Endothelial cell of umbilical vein (primary cell): ENCODE results near the gene ABCA7. TPM values are rescaled to one million over a fixed set of nuclear protein-coding genes. Genes with fewer than 3 reads are reported as not detected.

Experiments used
- BruUV-seq: library from RNA; stranded (reverse); fragments of 400-500 nt; replicated peaks from 2 replicates; lab custom pipeline; 2021; lab: Mats Ljungman, UMichigan
- CTCF ChIA-PET: fragments of 300-600, 350-600 bp; sonication (Branson Sonifier 250); formaldehyde crosslinking; loops from one replicate; lab custom pipeline; 2021; ENCODE audit warnings: antibody characterized with exemption, inconsistent platforms; lab: Charles Lee
- POLR2A ChIA-PET: fragments of 300-600, 350-600 bp; sonication (Branson Sonifier 250); formaldehyde crosslinking; loops from one replicate; lab custom pipeline; 2021; ENCODE audit warnings: antibody characterized with exemption, inconsistent platforms; lab: Charles Lee
- DNase-seq: peaks from one replicate; pipeline ENCODE4 v3.0.0-alpha.2; 2011; ENCODE audit warnings: low read depth, low spot score
- FAIRE-seq: peaks from 2 replicates; lab custom pipeline; 2011; peaks lifted over from hg19 to GRCh38; lab: Jason Lieb, UNC
- H2AFZ ChIP-seq: 2 replicates; pipeline ENCODE4 v1.6.0; 2012; ENCODE audit warnings: low read depth, low read length, control low read depth, inconsistent platforms
- H3K27ac ChIP-seq: 2 replicates; pipeline ENCODE4 v1.5.1; 2011; ENCODE audit warnings: low read depth, mild to moderate bottlenecking, control low read depth, low read length, moderate library complexity; ENCODE audit not compliant: insufficient read depth
- H3K27me3 ChIP-seq, 2 experiments: 2 replicates each; pipeline versions ENCODE4 v1.6.0 to v1.6.1; 2011; ENCODE audit warnings: low read length in 2 of 2, mixed read lengths in 1 of 2; ENCODE audit not compliant: control insufficient read depth in 2 of 2, insufficient read depth in 2 of 2
- H3K36me3 ChIP-seq, 2 experiments: 2 replicates in 1 of 2; 3 replicates in 1 of 2; pipeline ENCODE4 v1.5.1; 2011; ENCODE audit warnings: low read length in 2 of 2, mild to moderate bottlenecking in 1 of 2, moderate library complexity in 1 of 2; ENCODE audit not compliant: control insufficient read depth in 2 of 2, insufficient read depth in 2 of 2; ENCODE audit errors: extremely low read depth in 1 of 2
- H3K4me1 ChIP-seq: 3 replicates; pipeline ENCODE4 v1.5.1; 2011; ENCODE audit warnings: mild to moderate bottlenecking, low read length; ENCODE audit not compliant: control insufficient read depth, insufficient read depth; ENCODE audit errors: extremely low read depth
- H3K4me2 ChIP-seq: 2 replicates; pipeline ENCODE4 v1.6.1; 2011; ENCODE audit warnings: low read length, control low read depth, mixed read lengths; ENCODE audit not compliant: insufficient read depth
- H3K4me3 ChIP-seq, 3 experiments: fragments of 200-600 bp in 1 of 3; sonication (generic), shearing (Covaris generic) in 1 of 3; replicated peaks in 1 of 3; 2 replicates each; pipeline ENCODE4 v1.5.1; 2011 to 2016; ENCODE audit warnings: control low read depth in 3 of 3, low read length in 3 of 3, mild to moderate bottlenecking in 2 of 3, inconsistent platforms in 1 of 3, low read depth in 1 of 3, moderate library complexity in 1 of 3; ENCODE audit not compliant: insufficient read depth in 1 of 3
- H3K79me2 ChIP-seq: 2 replicates; pipeline ENCODE4 v1.6.0; 2012; ENCODE audit warnings: low read length, inconsistent platforms; ENCODE audit not compliant: control insufficient read depth, insufficient read depth
- H3K9ac ChIP-seq: replicated peaks from 2 replicates; pipeline ENCODE3; 2011; ENCODE audit warnings: low read length, control low read depth; ENCODE audit not compliant: insufficient read depth; ENCODE audit errors: extremely low read depth
- H3K9me1 ChIP-seq: replicated peaks from 3 replicates; pipeline ENCODE4 v1.6.0; 2011; ENCODE audit warnings: mild to moderate bottlenecking, low read length; ENCODE audit not compliant: control insufficient read depth, insufficient read depth; ENCODE audit errors: extremely low read depth
- H3K9me3 ChIP-seq: replicated peaks from 2 replicates; pipeline ENCODE4 v1.5.1; 2012; ENCODE audit warnings: low read length, inconsistent platforms; ENCODE audit not compliant: control insufficient read depth, insufficient read depth
- H4K20me1 ChIP-seq: replicated peaks from 2 replicates; pipeline ENCODE3; 2011; ENCODE audit warnings: mild to moderate bottlenecking, low read length; ENCODE audit not compliant: control insufficient read depth, insufficient read depth; ENCODE audit errors: extremely low read depth
- EZH2 ChIP-seq: IDR thresholded peaks from 2 replicates; pipeline ENCODE4 v1.6.1; 2012; ENCODE audit warnings: borderline replicate concordance, low read depth, mild to moderate bottlenecking, moderate library complexity, low read length, inconsistent platforms; ENCODE audit not compliant: severe bottlenecking
- FOS ChIP-seq: IDR thresholded peaks from 2 replicates; pipeline ENCODE4 v1.6.1; 2011; ENCODE audit warnings: mild to moderate bottlenecking, low read length, moderate library complexity, borderline replicate concordance; ENCODE audit not compliant: insufficient read depth
- JUN ChIP-seq: IDR thresholded peaks from 2 replicates; pipeline ENCODE4 v1.6.1; 2011; ENCODE audit warnings: borderline replicate concordance, low read depth; ENCODE audit not compliant: insufficient read length, insufficient read depth
- MAX ChIP-seq: IDR thresholded peaks from 2 replicates; pipeline ENCODE4 v1.6.1; 2011; ENCODE audit not compliant: insufficient read depth, insufficient read length
- POLR2A ChIP-seq: IDR thresholded peaks from 2 replicates; pipeline ENCODE4 v1.6.1; 2012; ENCODE audit warnings: low read depth, mild to moderate bottlenecking, control low read depth, low read length
- dilution Hi-C: fragments of 300-500 bp; cut with MboI; formaldehyde crosslinking; loops from one replicate; pipeline ENCODE4 v1.15.0; 2019; ENCODE audit warnings: low sequenced_read_pairs; ENCODE audit not compliant: extremely low pct_ligation_motif_present
- intact Hi-C: fragments of 100-400 bp; cut with micrococcal nuclease; formaldehyde crosslinking; loops from one replicate; pipeline ENCODE4 v1.10.0; 2022
- polyA plus RNA-seq, 4 experiments: library from polyadenylated mRNA; depleted of rRNA in 3 of 4; stranded (reverse) in 3 of 4; unstranded in 1 of 4; fragments of >200 nt; gene quantifications; 2 replicates each; pipeline versions ENCODE4 v1.2.1 to v1.2.3, GENCODE V29; 2011 to 2012; ENCODE audit warnings: missing spikeins in 1 of 4
- total RNA-seq: library from RNA; stranded (reverse); gene quantifications from 2 replicates; pipeline ENCODE4 v1.2.3, GENCODE V29; 2021

Gene ABCA7
- total and polyA plus RNA-seq, 2 donors (not counting 3 experiments of a cell fraction or from before 2014, with no cell fraction given), result 5.7 to 9.8 TPM

GRCh38 chr19:1065606-1066109 lies 25.8 kb downstream of the ABCA7 start:
- H3K4me2 ChIP-seq, result no peak overlapping the region
- H3K27ac ChIP-seq, result no peak overlapping the region
- H4K20me1 ChIP-seq, result no peaks in the 10 kb centered on the region
- H3K4me1 ChIP-seq, result peaks cover 31% of the 10 kb centered on the region
- CTCF ChIA-PET, result interaction anchor here (0.8 to 2.5 kb wide), 7 partner anchors 10 to 48 kb away, joined by 3 to 13 read pairs (median 8); partner anchors contain the start of genes ABCA7 and GPX4
- POLR2A ChIA-PET, result no interaction called here
- BruUV-seq, result no TSS peak
- no peaks in the 10 kb centered on the region for H3K9me3 ChIP-seq
- no peaks in the 10 kb centered on the region for H3K79me2 ChIP-seq
- no peaks in the 10 kb centered on the region for H3K36me3 ChIP-seq
- H3K9ac ChIP-seq, result no peak overlapping the region
- H2AFZ ChIP-seq, result no peak overlapping the region
- no peaks in the 10 kb centered on the region for H3K27me3 ChIP-seq
- TF ChIP-seq FOS (no peak), JUN (no peak), EZH2 (no peak), POLR2A (no peak), MAX (no peak)
- DNase-seq (no peak), FAIRE-seq (no peak)
- no peak overlapping the region for H3K4me3 ChIP-seq
- intact Hi-C loops, result loop anchor here (2.0 kb wide), 1 partner anchor 29 kb away; the partner anchor contains the start of gene POLR2E
- dilution Hi-C loops, result no loop called here
- no peaks in the 10 kb centered on the region for H3K9me1 ChIP-seq

- CTCF ChIA-PET, result interaction anchor here (1.6 to 2.5 kb wide), 3 partner anchors 14 to 47 kb away, joined by 4 to 10 read pairs (median 7); partner anchors contain the start of gene ABCA7
- Histone ChIP-seq H3K27ac (no peak overlapping the region), H3K79me2 (no peaks in the 10 kb centered on the region), H2AFZ (no peak overlapping the region), H3K9me1 (no peaks in the 10 kb centered on the region), H3K9ac (no peak overlapping the region), H3K9me3 (no peaks in the 10 kb centered on the region), H4K20me1 (no peaks in the 10 kb centered on the region), H3K4me1 (peaks cover 35% of the 10 kb centered on the region), H3K27me3 (no peaks in the 10 kb centered on the region), H3K4me2 (no peak overlapping the region), H3K4me3 (no peak overlapping the region), H3K36me3 (no peaks in the 10 kb centered on the region)
- FAIRE-seq (no peak), DNase-seq (no peak)
- BruUV-seq, result no TSS peak
- dilution Hi-C loops (no loop called here), intact Hi-C loops (loop anchor here (2.0 kb wide), 1 partner anchor 29 kb away; the partner anchor contains the start of gene POLR2E)
- POLR2A ChIA-PET, result interaction anchor here (1.1 kb wide), 1 partner anchor 40 kb away, joined by 3 read pairs; the partner anchor contains the start of gene CNN2
- TF ChIP-seq EZH2 (no peak), MAX (no peak)
Measured at GRCh38 chr19:1066251-1066747, 26.4 kb downstream of the ABCA7 start.
